PC-3 (cell line): ENCODE measurements around the gene SMCO4. TPM values are rescaled to one million over a fixed set of nuclear protein-coding genes. Genes with fewer than 3 reads are reported as not detected.

Experiments
- ATAC-seq: fragments of 200-7000 bp; cut with Tn5 transposase; 2 replicates; pipeline ENCODE4 v1.9.1; 2020; ENCODE audit warnings: mild to moderate bottlenecking, moderate library complexity
- BruUV-seq: library from RNA; stranded (reverse); fragments of 400-500 nt; replicated peaks from 2 replicates; lab custom pipeline; 2021; lab: Mats Ljungman, UMichigan
- CTCF ChIA-PET: fragments of 300-600 bp; sonication (Branson Sonifier 250); formaldehyde crosslinking; loops from one replicate; lab custom pipeline; 2022; ENCODE audit warnings: antibody characterized with exemption; lab: Charles Lee
- POLR2A ChIA-PET: fragments of 300-600 bp; sonication (Branson Sonifier 250); formaldehyde crosslinking; loops from one replicate; lab custom pipeline; 2022; ENCODE audit warnings: antibody characterized with exemption; ENCODE audit not compliant: unreplicated experiment; lab: Charles Lee
- DNase-seq: peaks from one replicate; pipeline ENCODE4 v3.0.0-alpha.2; 2015
- H2AFZ ChIP-seq: fragments of 300-600 bp; sonication (generic); 2 replicates; pipeline ENCODE4 v1.6.0; 2016; ENCODE audit warnings: antibody characterized with exemption, low read length
- H3F3A ChIP-seq: fragments of 300-600 bp; sonication (generic); one replicate; pipeline ENCODE4 v1.6.0; 2017; ENCODE audit warnings: antibody characterized with exemption, low read length, control low read depth, mild to moderate bottlenecking; ENCODE audit not compliant: unreplicated experiment
- H3K27ac ChIP-seq: fragments of 300-600 bp; sonication (generic); 2 replicates; pipeline ENCODE4 v1.5.1; 2016; ENCODE audit warnings: mild to moderate bottlenecking, low read length
- H3K27me3 ChIP-seq: fragments of 300-600 bp; sonication (generic); 2 replicates; pipeline ENCODE4 v1.6.1; 2016; ENCODE audit warnings: low read length, mixed read lengths
- H3K36me3 ChIP-seq: fragments of 300-600 bp; sonication (generic); 2 replicates; pipeline ENCODE4 v1.6.1; 2016; ENCODE audit warnings: low read depth, mixed run types, low read length, mixed read lengths
- H3K4me1 ChIP-seq: fragments of 300-600 bp; sonication (generic); 2 replicates; pipeline ENCODE4 v1.5.1; 2016; ENCODE audit warnings: low read length; ENCODE audit not compliant: insufficient read depth
- H3K4me2 ChIP-seq: fragments of 300-600 bp; sonication (generic); 2 replicates; pipeline ENCODE4 v1.6.0; 2016; ENCODE audit warnings: low read length
- H3K4me3 ChIP-seq: fragments of 300-600 bp; sonication (generic); 2 replicates; pipeline ENCODE4 v1.5.1; 2016; ENCODE audit warnings: mild to moderate bottlenecking, low read length, mixed read lengths
- H3K79me2 ChIP-seq: fragments of 300-600 bp; sonication (generic); 2 replicates; pipeline ENCODE4 v1.6.1; 2017; ENCODE audit warnings: low read length, mixed read lengths
- H3K9ac ChIP-seq: fragments of 300-600 bp; sonication (generic); 2 replicates; pipeline ENCODE4 v1.6.0; 2016; ENCODE audit warnings: mild to moderate bottlenecking, low read length
- H3K9me2 ChIP-seq: fragments of 300-600 bp; sonication (generic); replicated peaks from 2 replicates; pipeline ENCODE4 v1.6.1; 2016; ENCODE audit warnings: mixed run types, low read length, mixed read lengths
- H3K9me3 ChIP-seq: fragments of 300-600 bp; sonication (generic); 2 replicates; pipeline ENCODE4 v1.6.1; 2016; ENCODE audit warnings: low read length, mixed read lengths
- H4K20me1 ChIP-seq: fragments of 300-600 bp; sonication (generic); 2 replicates; pipeline ENCODE4 v1.6.1; 2016; ENCODE audit warnings: low read length, mixed read lengths
- CTCF ChIP-seq: fragments of 300-600 bp; sonication (generic); conservative IDR thresholded peaks from 2 replicates; pipeline ENCODE4 v1.5.1; 2017; ENCODE audit warnings: antibody characterized with exemption, low read depth, mild to moderate bottlenecking, low read length
- EZH2 ChIP-seq: fragments of 300-600 bp; sonication (generic); IDR thresholded peaks from one replicate; pipeline ENCODE4 v1.6.1; 2017; ENCODE audit warnings: antibody characterized with exemption, mild to moderate bottlenecking, low read length; ENCODE audit not compliant: unreplicated experiment
- EZH2phosphoT487 ChIP-seq: fragments of 300-600 bp; sonication (generic); IDR thresholded peaks from 2 replicates; pipeline ENCODE4 v1.6.1; 2018; ENCODE audit warnings: mild to moderate bottlenecking, antibody characterized with exemption, low read length, borderline replicate concordance
- intact Hi-C: fragments of 100-400 bp; cut with micrococcal nuclease; formaldehyde crosslinking; loops from 2 replicates; pipeline ENCODE4 v1.9.0; 2023
- total RNA-seq: library from RNA; depleted of rRNA; stranded (reverse); fragments of >200 nt; gene quantifications from 2 replicates; pipeline ENCODE4 v1.2.3, GENCODE V29; 2014

SMCO4 gene
- total RNA-seq, 1 experiment from 2014 or later = 23.0 TPM

GRCh38 chr11:93492464-93493251, 50.5 kb downstream of the SMCO4 start:
- Histone ChIP-seq H3K9me2 (no peaks in the 10 kb centered on the region), H3K27me3 (no peaks in the 10 kb centered on the region), H4K20me1 (no peaks in the 10 kb centered on the region), H2AFZ (no peak overlapping the region), H3F3A (no peaks in the 10 kb centered on the region), H3K4me2 (no peak overlapping the region), H3K4me1 (peaks cover 5% of the 10 kb centered on the region), H3K79me2 (no peaks in the 10 kb centered on the region), H3K36me3 (no peaks in the 10 kb centered on the region), H3K4me3 (no peak overlapping the region), H3K9ac (no peak overlapping the region), H3K9me3 (no peaks in the 10 kb centered on the region), H3K27ac (no peak overlapping the region)
- POLR2A ChIA-PET = no interaction called here
- BruUV-seq = no TSS peak
- ATAC-seq = no peak
- intact Hi-C loops = no loop called here
- TF ChIP-seq EZH2phosphoT487 (no peak), CTCF (no peak), EZH2 (no peak)
- no peak for DNase-seq
- CTCF ChIA-PET = interaction anchor here (0.6 kb wide), 1 partner anchor 155 kb away, joined by 7 read pairs; no protein-coding TSS in a partner anchor

- no peak overlapping the region for H3K4me3 ChIP-seq
- no peak overlapping the region for H2AFZ ChIP-seq
- no peaks in the 10 kb centered on the region for H3K27me3 ChIP-seq
- H3K9me3 ChIP-seq = no peaks in the 10 kb centered on the region
- no peaks in the 10 kb centered on the region for H4K20me1 ChIP-seq
- H3K27ac ChIP-seq = no peak overlapping the region
- no peaks in the 10 kb centered on the region for H3F3A ChIP-seq
- intact Hi-C loops = no loop called here
- BruUV-seq = no TSS peak
- DNase-seq (no peak), ATAC-seq (no peak)
- H3K79me2 ChIP-seq = no peaks in the 10 kb centered on the region
- H3K4me2 ChIP-seq = no peak overlapping the region
- no peaks in the 10 kb centered on the region for H3K9me2 ChIP-seq
- CTCF ChIA-PET = no interaction called here
- no peaks in the 10 kb centered on the region for H3K36me3 ChIP-seq
- no peak for TF ChIP-seq EZH2
- no peak for TF ChIP-seq CTCF
- no peak for TF ChIP-seq EZH2phosphoT487
- POLR2A ChIA-PET = interaction anchor here (0.5 kb wide), 1 partner anchor 15 kb away, joined by 3 read pairs; no protein-coding TSS in a partner anchor
- no peak overlapping the region for H3K9ac ChIP-seq
- no peaks in the 10 kb centered on the region for H3K4me1 ChIP-seq
Observed at GRCh38 chr11:93491973-93492372, 51.2 kb downstream of the SMCO4 start.
